Neural progenitor cell (in vitro differentiated cells): ENCODE data around the gene ATP6V0E1.

ENCODE experiments used
- EZH2phosphoT487 ChIP-seq: fragments of 200-600 bp; sonication (generic); IDR thresholded peaks from 2 replicates; pipeline ENCODE4 v1.6.1; 2017; ENCODE audit warnings: antibody characterized with exemption
- TF ChIP-seq, protein P1 (sequence below): fragments of 200-600 bp; sonication (generic); IDR thresholded peaks from 2 replicates; pipeline ENCODE4 v1.5.1; 2017; ENCODE audit warnings: antibody characterized with exemption, mild to moderate bottlenecking

DNA sequence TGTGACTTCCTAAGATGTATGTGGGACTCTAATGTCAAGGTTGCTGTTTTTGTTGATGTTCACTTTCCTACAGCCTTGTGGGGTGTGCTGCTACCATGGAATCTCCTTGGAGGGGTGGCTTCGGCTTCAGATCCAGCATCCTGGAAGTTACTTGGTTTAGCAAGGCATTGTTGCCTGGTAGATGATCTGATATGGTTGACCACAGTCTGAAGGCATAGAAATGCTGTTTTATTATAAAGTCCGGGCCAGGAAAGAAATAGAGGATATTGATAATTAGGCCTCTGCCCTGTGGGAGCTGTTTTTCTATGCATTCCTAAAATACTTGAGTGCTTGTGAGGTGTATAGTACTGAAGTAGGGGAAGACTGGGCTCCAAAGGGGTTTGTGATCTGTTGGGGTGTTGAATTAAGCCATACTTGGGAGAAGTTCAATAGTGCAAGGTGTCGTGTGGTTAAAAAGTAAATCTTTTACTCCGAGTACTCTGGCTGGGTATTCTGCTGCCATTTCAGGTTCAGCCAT, 45.3 kb downstream of the ATP6V0E1 start:
- TF ChIP-seq, protein P1, sequence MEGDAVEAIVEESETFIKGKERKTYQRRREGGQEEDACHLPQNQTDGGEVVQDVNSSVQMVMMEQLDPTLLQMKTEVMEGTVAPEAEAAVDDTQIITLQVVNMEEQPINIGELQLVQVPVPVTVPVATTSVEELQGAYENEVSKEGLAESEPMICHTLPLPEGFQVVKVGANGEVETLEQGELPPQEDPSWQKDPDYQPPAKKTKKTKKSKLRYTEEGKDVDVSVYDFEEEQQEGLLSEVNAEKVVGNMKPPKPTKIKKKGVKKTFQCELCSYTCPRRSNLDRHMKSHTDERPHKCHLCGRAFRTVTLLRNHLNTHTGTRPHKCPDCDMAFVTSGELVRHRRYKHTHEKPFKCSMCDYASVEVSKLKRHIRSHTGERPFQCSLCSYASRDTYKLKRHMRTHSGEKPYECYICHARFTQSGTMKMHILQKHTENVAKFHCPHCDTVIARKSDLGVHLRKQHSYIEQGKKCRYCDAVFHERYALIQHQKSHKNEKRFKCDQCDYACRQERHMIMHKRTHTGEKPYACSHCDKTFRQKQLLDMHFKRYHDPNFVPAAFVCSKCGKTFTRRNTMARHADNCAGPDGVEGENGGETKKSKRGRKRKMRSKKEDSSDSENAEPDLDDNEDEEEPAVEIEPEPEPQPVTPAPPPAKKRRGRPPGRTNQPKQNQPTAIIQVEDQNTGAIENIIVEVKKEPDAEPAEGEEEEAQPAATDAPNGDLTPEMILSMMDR = no peak
- no peak for TF ChIP-seq EZH2phosphoT487
